ENCODE results near the gene TMEM134. TPM values are rescaled to one million over a fixed set of nuclear protein-coding genes. Genes with fewer than 3 reads are reported as not detected.
A peak's percentile ranks its signal among the peaks of the same experiment; 100 is the strongest.

Gene TMEM134
- total and polyA plus RNA-seq, 10 of the 15 experiments (the other 5 are each of a cell fraction or from before 2014, with no cell fraction given) = 1.6 to 93.8 (median 27.8) TPM

- TF ChIP-seq BCLAF1 (IDR thresholded peaks at IDR 0.05) (no peak), USF1 (IDR thresholded peaks at IDR 0.05; ENCODE audit: borderline replicate concordance, extremely low read length, insufficient read depth, low read depth, low read length) (peak; percentile 5), BMI1 (IDR thresholded peaks at IDR 0.05; ENCODE audit: borderline replicate concordance) (peak; percentile 59), SREBF2 (IDR thresholded peaks at IDR 0.05; ENCODE audit: low read length) (no peak), ZNF217 (IDR thresholded peaks at IDR 0.05) (no peak), TCF3 (IDR thresholded peaks at IDR 0.05; ENCODE audit: borderline replicate concordance, insufficient read depth, low read depth, low read length) (peak; percentile 99), GABPA (IDR thresholded peaks at IDR 0.05; ENCODE audit: low read depth) (no peak), CHD2 (IDR thresholded peaks at IDR 0.05; ENCODE audit: borderline replicate concordance, low read depth, low read length) (peak; percentile 92), JUND (IDR thresholded peaks at IDR 0.05; ENCODE audit: low read depth, low read length) (no peak), EP300 (IDR thresholded peaks at IDR 0.05; ENCODE audit: borderline replicate concordance in 1 of 2, control insufficient read depth in 1 of 2, low read depth in 2 of 2, low read length in 2 of 2) (peak; percentile 28 to 30; a peak in 1 of 4 replicates), CBFB (IDR thresholded peaks at IDR 0.05; ENCODE audit: low read depth) (peak; percentile 58; the same call in 1 of the 2 replicates), ZNF207 (IDR thresholded peaks at IDR 0.05; ENCODE audit: borderline replicate concordance) (no peak), CREB1 (IDR thresholded peaks at IDR 0.05; ENCODE audit: low read depth) (no peak), CUX1 (IDR thresholded peaks at IDR 0.05; ENCODE audit: insufficient replicate concordance, low read depth, low read length) (no peak)
- TF ChIP-seq, protein P1, sequence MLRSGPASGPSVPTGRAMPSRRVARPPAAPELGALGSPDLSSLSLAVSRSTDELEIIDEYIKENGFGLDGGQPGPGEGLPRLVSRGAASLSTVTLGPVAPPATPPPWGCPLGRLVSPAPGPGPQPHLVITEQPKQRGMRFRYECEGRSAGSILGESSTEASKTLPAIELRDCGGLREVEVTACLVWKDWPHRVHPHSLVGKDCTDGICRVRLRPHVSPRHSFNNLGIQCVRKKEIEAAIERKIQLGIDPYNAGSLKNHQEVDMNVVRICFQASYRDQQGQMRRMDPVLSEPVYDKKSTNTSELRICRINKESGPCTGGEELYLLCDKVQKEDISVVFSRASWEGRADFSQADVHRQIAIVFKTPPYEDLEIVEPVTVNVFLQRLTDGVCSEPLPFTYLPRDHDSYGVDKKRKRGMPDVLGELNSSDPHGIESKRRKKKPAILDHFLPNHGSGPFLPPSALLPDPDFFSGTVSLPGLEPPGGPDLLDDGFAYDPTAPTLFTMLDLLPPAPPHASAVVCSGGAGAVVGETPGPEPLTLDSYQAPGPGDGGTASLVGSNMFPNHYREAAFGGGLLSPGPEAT (IDR thresholded peaks at IDR 0.05; ENCODE audit: low read depth) = peak; percentile 72; the same call in 1 of the 2 replicates
Measured at GRCh38 chr11:67436459-67437081, 32.5 kb downstream of the TMEM134 start (continued).

Data from GM12878 (cell line).